GM10847 (cell line): ENCODE measurements around the gene ANKRD10.

ENCODE experiments used
- POLR2A ChIP-seq: IDR thresholded peaks from 2 replicates; pipeline ENCODE4 v1.6.1; 2011; ENCODE audit not compliant: insufficient read length; ENCODE audit errors: extremely low read depth

Gene ANKRD10

DNA sequence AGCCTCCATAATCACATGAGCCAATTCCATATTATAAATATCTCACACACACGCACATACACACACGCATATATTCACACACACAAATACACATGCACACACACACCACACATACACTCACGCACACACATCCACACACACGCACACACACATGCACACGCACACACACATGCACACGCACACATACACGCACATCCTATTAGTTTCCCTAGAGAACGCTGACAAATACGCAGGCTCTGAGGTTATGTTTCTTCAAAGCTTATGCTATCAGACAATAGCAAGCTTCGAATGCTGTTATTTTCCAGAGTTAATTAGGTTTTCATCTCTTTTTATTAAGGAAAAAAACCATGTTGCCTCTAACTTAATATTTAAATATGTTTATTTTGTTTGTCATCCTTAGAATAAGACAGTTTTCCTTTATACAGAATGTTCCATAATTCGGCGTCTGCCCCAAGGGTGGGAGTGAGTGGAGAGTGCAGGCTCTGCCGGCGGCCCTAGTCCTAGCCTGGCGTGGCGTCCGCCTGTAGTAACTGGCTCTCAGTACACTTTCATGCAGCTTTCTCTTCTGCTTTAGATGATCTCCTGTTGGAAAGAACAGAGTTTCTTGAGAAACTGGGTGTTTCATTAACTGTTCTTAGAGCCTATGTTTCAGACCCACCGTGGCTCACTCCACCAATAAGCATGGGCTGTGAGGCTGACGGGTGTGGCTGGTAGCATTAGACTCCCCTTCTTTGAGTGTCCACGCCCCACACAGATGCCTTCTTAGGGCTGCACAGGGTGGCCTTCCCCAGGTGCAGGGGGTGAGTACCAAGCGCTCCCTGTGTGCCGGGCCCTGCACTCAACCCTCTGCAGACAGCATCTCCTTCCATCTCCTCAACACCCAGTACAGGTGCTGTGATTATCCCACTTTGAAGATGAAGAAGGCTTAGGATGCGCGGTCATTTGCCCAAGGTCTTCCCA, 30.4 kb upstream of the ANKRD10 start:
- TF ChIP-seq POLR2A, result no peak

DNA sequence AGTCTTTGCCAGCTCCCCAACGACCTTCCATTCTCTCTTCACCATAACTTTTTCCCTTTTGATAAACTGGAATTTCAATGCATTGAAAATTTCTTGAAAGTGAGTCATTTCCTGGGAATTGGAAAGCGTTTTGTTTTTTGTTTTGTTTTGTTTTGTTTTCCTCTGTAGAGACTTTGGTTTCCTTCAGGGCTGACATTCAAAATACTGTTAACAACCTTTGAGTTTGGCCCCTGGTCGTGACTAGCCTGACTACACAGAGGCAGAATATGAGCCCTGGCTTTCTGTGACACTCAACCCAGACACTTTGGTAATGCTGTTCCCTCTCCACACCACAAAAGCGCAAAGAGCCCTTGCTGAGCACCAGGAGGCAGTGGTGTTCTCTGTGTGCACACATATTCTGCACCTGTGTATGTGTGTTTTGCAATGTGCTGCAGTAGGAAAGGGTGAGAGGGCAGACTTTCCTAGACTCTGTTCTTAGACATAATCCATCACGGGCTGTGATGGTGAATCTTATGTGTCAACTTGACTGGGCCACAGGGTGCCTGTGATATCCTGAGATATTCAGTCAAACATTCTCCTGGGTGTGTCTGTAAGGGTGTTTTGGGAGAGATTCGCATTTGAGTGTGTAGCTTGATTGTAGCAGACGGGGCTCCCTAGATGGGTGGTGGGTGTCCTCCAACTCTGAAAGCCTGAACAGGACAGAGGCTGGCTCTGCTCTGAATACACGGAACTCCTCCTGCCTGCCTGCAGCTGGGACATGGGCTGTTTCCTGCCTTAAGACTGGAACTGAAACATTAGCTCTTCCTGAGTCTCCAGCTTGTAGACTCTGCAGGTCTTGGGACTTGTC, 29.5 kb upstream of the ANKRD10 start:
- TF ChIP-seq POLR2A, result no peak

DNA sequence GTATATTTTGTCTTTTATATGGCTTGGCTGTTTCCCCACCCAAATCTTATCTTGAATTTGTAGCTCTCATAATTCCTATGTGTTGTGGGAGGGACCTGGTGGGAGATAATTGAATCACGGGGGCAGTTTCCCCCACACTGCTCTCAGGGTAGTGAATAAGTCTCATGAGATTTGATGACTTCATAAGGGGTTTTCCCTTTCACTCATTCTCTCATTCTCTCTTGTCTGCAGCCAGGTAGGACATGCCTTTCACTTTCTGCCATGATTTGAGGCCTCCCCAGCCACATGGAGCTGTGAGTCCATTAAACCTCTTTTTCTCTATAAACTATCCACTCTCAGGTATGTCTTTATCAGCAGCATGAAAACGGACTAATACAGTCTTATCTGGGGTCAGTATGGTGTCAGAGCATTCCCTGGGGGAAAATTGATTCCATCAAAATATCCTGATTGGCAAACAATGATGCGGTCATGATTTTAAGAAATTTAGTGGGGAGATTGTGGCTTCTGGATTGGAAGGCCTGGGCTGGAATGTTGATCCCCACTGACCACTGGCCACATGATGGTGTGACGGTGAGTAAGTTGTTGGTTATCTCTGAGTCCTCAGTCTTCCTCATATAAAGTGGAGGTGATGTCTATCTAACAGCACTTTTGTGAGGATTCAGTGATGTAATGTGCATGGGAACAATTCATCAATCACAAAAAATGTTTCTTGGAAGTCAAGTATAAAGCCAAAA, 27.5 kb upstream of the ANKRD10 start:
- no peak for TF ChIP-seq POLR2A

DNA sequence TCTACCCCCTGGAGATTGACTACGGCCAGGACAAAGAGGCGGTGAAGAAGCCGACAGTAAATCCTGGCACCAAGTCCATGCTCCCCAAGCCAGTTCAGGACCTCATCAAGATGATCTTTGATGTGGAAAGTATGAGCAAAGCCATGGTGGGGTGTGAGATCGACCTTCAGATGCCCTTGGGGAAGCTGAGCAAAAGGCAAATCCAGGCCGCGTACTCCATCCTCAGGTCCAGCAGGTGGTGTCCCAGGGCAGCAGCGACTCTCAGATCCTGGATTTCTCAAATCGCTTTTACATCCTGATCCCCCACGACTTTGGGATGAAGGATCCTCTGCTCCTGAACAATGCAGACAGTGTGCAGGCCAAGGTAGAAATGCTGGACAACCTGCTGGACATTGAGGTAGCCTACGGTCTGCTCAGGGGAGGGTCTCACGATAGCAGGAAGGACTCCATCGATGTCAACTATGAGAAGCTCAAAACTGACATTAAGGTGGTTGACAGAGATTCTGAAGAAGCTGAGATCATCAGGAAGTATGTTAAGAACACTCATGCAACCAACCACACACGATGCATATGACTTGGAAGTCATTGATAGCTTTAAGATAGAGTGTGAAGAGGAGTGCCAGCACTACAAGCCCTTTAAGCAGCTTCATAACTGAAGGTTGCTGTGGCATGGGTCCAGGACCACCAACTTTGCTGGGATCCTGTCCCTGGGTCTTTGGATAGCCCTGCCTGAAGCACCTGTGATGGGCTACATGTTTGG, 24.0 kb upstream of the ANKRD10 start:
- TF ChIP-seq POLR2A, result no peak

DNA sequence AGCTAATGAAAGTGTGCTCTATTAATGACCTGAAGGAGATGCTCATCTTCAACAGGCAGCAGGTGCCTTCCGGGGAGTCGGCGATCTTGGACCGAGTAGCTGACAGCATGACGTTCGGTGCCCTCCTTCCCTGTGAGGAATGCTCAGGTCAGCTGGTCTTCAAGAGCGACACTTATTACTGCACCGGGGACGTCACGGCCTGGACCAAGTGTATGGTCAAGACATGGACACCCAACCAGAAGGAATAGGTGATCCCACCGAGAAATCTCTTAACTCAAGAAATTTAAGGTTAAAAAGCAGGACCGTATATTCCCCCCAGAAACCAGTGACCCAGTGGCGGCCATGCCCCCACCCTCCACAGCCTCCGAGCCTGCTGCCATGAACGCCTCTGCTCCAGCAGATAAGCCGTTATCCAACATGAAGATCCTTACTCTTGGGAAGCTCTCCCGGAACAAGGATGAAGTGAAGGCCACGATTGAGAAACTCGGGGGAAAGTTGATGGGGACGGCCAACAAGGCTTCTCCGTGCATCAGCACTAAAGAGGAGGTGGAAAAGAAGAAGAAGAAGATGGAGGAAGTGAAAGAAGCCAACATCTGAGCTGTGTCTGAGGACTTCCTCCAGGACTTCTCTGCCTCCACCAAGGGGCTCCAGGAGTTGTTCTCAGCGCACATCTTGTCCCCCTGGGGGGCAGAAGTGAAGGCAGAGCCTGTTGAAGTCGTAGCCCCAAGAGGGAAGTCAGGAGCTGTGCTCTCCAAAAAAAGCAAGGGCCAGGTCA, 22.8 kb upstream of the ANKRD10 start:
- TF ChIP-seq POLR2A, result no peak

DNA sequence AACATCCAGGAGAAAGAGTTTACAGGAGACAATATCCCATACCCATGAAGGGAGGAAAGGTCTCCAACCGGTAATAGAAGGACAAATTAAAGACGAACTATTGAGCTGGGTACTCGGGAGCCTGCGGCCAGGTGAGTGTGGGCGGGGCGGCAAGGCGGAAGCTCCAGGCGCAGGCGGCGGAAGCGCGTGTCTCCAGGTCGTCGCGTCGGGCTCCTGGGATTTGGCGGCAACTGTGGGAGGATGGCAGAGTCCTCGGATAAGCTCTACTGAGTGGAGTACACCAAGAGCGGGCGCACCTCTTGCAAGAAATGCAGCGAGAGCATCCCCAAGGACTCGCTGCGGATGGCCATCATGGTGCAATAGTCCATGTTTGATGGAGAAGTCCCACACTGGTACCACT, 21.6 kb upstream of the ANKRD10 start:
- TF ChIP-seq POLR2A, result no peak

DNA sequence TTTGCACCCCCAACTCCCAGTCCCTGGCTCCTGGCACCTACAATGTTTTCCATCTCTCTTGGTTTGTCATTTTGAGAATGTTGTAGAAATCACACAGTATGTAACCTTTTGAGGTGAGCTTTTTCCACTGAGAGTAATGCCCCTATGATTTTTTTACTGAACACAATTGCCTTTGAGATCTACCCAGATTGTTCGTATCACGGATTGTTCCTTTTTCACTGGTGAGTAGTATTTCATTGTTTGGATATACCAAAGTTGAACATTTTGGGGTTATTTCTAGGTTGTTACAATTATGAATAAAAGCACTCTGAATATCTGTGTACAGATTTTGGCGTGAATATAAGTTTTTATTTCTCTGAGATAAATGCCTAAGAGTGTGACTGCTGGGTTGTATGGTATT, 17.7 kb upstream of the ANKRD10 start:
- TF ChIP-seq POLR2A, result no peak

DNA sequence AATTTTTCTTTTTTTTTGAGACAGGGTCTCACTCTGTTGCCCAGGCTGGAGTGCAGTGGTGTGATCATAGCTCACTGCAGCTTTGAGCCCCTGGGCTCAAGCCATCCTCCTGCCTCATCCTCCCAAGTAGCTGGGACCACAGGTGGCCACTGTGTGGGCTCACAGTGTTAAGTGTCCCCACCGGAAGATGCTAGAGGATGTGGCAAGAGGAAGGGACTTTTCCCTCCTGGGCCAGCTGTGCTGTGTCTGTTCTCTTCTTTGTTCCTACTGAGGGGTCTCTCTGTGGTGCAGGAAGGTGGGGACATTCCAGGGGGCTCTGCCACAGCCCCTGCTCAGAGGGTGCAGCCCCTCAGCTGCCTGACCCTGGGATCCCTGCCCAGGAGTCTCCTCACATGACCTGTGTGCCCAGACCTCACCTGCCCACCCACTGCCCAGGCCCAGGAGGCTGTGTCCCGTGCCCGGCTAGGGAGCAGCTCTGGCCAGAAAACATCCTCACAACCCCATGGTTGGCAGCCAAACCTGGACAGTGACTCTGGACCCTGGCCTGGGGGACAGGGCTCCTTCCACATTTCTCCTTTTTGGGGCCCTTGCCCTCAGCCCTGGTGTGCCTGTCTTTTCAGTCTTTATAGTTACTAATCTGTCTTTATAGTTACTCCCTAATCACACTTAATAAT, 14.4 kb upstream of the ANKRD10 start:
- no peak for TF ChIP-seq POLR2A

DNA sequence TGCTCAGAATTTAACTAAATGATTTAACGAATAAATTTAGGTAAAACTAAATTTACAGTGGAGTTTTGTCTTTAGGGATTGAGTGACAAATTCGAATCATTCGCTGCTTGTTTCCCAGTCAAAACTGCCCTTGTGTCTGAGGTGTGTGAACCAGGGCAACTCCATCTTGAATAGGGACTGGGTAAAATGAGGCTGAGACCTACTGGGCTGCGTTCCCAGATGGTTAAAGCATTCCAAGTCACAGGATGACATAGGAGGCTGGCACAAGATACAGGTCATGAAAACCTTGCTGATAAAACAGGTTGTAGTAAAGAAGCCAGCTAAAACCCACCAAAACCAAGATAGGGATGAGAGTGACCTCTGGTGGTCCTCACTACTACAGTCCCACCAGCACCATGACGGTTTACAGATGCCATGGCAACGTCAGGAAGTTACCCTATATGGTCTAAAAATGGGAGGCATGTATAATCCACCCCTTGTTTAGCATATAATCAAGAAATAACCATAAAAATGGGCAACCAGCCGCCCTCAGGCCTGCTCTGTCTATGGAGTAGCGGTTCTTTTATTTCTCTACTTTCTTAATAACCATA, 10.2 kb upstream of the ANKRD10 start:
- TF ChIP-seq POLR2A, result no peak

DNA sequence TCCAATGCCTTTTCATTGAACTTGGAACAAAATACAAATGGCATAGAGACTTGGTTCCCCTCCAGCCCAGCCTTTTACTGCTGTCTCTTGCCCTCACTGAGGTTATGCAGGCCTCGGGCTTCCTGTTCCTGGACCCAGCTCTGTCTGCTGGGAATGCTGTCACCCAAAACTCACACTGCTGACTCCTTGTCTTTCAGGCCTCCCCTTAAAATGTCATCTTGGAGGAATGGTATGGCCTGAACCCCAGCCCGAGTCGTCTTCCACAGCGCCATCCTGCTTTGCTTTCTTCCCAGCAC, 9.7 kb upstream of the ANKRD10 start:
- TF ChIP-seq POLR2A, result no peak

DNA sequence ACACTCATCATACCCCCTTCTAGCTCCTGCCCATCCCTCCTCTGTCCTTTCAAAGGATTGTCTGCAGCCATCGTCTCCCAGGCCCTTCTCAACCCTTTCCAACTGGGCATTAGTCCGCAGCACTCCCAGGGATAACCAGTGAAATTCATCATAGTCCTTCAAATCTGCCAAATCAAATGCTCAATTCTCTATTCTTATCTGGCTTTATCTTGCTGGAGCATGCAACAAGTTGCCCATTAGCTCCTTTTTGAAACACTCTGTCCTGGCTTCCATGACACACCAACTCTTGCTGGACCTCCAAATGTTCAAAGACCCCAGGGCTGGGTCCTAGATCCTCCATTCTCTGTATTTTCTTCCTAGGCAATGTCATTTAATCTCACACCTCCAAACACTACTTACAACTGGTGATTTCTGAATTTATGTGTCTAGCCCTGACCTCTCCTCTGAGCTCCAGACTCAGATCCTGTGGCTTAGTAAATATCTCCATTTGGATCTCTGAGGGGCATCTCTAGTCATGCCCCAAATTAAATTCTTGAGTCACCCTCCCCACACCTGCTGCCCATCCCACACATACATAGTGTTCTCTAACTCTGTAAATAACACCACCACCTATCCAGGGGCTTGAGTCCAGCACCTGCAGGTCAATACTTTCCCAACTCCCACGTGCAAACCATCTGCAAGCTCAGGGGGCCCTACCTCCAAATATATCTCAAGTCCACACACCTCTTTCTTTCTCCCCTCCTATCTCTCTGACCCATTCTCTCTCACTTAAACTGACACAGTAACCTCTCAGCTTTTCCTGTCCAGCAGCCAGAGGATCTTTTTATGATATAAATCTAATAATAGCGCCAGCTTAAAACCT, 9.1 kb upstream of the ANKRD10 start:
- TF ChIP-seq POLR2A, result no peak

DNA sequence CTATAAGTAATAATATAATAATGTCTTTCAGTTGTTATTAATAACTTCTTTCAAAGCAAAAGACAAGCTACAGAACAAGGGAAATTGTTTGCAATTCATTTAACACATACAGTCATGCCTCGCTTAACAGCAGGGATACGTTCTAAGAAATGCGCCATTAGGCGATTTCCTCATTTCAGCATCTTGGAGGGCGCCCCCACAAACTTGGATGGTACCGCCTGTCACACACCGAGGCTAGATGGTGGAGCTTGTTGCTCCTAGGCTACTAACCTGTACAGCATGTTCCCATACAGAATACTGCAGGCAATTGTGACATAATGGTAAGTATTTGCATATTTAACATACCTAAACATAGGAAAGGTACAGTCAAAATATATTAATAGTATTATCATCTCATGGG, 8.2 kb upstream of the ANKRD10 start:
- TF ChIP-seq POLR2A, result no peak
